ENCODE results near the gene TMEM128. TPM values are rescaled to one million over a fixed set of nuclear protein-coding genes. Genes with fewer than 3 reads are reported as not detected.

TMEM128 gene, protein sequence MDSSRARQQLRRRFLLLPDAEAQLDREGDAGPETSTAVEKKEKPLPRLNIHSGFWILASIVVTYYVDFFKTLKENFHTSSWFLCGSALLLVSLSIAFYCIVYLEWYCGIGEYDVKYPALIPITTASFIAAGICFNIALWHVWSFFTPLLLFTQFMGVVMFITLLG
- 17.5 and 32.6 TPM in 2 replicates for polyA plus RNA-seq

GRCh38 chr4:4248029-4248884 is at the start of gene TMEM128:
TMEM128 (minus strand) TSS chr4:4248223; CDS start chr4:4248202, 21 bp downstream.

DNA sequence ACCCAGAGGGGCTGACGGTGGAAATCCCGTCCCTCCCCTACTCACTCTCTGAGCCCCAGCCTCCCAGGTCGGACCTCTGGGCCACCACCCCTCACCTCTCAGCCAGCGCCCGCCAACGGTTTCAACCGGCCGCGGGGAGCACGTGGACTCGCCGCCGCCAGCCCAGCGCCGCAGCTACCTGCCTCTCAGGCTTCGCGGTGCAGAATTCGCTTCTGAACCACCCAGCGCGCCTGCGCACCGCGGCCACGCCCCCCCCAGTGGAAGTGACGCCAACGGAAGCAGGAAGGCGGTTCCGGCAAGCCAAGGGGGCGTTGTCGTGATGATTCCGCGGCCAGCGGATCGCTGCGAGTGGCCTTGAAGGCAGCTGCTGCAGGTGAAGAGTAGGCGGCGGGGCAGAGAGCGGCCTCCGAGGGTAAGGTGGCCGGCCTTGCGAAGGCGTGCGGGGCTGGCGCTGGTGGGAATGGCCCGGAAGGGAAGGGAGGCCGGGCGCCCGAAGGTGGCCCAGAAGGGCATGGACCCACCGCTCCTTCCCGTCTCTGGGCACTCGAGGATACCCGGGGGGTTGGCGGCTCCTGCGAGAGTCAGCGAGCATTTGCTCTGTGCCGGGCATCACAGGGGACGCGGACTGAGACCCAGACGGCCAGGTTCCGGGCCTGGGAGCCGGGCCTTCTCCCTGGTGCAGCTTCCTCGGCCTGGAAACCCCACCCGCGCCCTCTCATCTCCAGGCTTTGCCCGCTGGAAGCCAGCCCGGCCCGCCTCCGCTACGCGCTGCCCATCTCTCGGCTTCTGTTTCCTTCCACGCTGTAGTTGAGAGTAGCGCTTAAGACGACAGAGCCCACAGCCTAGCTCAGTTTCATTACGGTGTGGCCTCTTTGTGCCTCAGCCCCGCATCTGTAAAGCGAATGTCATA is 42.2 kb upstream of the TMEM128 start, which contains the start of the genes LYAR and ZBTB49:
TSS of gene LYAR (minus strand) at position 214 of the 910 bp plus-strand sequence. CDS start 6,412 bp downstream, outside the sequence.
TSS of gene ZBTB49 (plus strand) at position 311 of the 910 bp plus-strand sequence. CDS start 9,695 bp downstream, outside the sequence.

DNA sequence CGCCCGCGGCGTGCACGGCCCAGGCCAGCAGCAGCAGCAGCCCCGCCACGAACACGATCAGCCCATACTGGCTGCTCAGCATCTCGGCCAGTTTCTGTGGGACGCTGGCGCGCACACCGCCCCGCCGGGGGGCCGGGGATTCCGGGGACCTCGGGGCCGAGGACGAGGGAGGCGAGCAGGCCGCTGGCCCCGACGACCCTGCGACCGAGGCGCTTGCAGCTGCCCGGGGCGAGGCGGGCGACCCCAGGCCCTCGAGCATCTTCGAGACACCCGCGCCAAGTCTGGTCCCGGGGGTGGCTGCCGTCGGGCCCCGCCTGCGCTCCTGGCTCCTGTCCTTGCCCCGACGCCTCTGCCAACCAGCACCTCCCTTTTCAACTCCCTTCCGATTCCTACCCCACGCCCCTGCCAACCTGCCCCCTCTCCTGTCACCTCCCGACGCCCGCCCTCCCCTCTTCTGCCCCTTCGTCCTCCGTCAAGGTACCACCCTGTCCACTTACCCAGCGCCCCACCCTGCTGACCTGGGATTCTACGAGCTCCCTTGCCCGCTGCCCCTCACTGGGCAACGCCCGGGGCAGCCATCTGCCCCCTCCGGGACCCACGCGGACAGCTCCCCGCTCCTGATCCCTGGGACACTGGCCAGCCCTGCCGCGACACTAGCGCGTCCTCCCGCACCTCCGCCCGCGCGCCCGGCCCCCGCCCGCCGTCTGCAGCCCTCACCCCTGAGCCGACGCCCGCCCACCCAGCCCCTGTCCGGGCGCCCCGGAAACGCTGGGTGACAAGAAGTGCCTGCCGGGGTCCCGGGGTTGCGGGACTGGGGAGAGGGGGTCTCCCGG is 21.2 kb downstream of the TMEM128 start, which contains the start of gene OTOP1:
TSS of gene OTOP1 (minus strand) at position 324 of the 833 bp plus-strand sequence. CDS start at position 259, 65 bp downstream.

Other genes starting within 250 kb of the TMEM128 start
- not detected in 2 replicates for gene OTOP1, start 21.3 kb downstream of the TMEM128 start, polyA plus RNA-seq
- gene LYAR, start 41.9 kb upstream of the TMEM128 start, polyA plus RNA-seq: 4.0 and 5.3 TPM in 2 replicates
- gene ZBTB49, start 42.0 kb upstream of the TMEM128 start, polyA plus RNA-seq: 0.52 TPM in 1 of 2 replicates, not detected in the other
- gene NSG1, start 138.9 kb upstream of the TMEM128 start, polyA plus RNA-seq: 1,066 and 1,375 TPM in 2 replicates